ENCODE data around the gene GALR2. TPM values are rescaled to one million over a fixed set of nuclear protein-coding genes. Genes with fewer than 3 reads are reported as not detected.
A peak's percentile ranks its signal among the peaks of the same experiment; 100 is the strongest.

Gene GALR2
- total and polyA plus RNA-seq, 7 donors: 0.05 to 0.22 (median 0.14) TPM; not detected in 3

- ATAC-seq: no peak
- WGBS, 3 donors: 86 to 89% (median 88%) methylated on average over 19 to 24 of the region's 24 CpGs
- intact Hi-C loops (cut with DNase I): loop anchor here (2.0 to 5.0 kb wide), 2 partner anchors 58 to 175 kb away; no protein-coding TSS in a partner anchor
- DNase-seq: peak in 1 of 2 donors; percentile 47
- TF ChIP-seq CTCF (IDR thresholded peaks at IDR 0.05): no peak
- Histone ChIP-seq H3K9me3 (no peaks in the 10 kb centered on the region), H3K4me1 (no peaks in the 10 kb centered on the region), H3K36me3 (ENCODE audit: insufficient read depth in 1 of 2, low read depth in 1 of 2) (no peaks in the 10 kb centered on the region), H3K27ac (no peak overlapping the region), H3K27me3 (ENCODE audit: insufficient read depth in 3 of 3, low read length in 2 of 3) (no peaks in the 10 kb centered on the region), H3K4me3 (no peak overlapping the region)
Observed at GRCh38 chr17:76122431-76123190, 48.0 kb downstream of the GALR2 start.

GRCh38 chr17:76123191-76123499 is 48.6 kb downstream of the GALR2 start:
- Histone ChIP-seq H3K4me3 (no peak overlapping the region), H3K27ac (no peak overlapping the region), H3K36me3 (ENCODE audit: insufficient read depth in 1 of 2, low read depth in 1 of 2) (no peaks in the 10 kb centered on the region), H3K4me1 (no peaks in the 10 kb centered on the region), H3K9me3 (no peaks in the 10 kb centered on the region), H3K27me3 (ENCODE audit: insufficient read depth in 3 of 3, low read length in 2 of 3) (no peaks in the 10 kb centered on the region)
- ATAC-seq: no peak
- no peak for DNase-seq
- TF ChIP-seq CTCF (IDR thresholded peaks at IDR 0.05): no peak
- intact Hi-C loops (cut with DNase I): loop anchor here (2.0 to 5.0 kb wide), 2 partner anchors 58 to 174 kb away; no protein-coding TSS in a partner anchor
- 74 to 87% (median 85%) methylated on average over 5 of the region's 5 CpGs for WGBS, 3 donors

- no peak for ATAC-seq
- no peak for DNase-seq
- Histone ChIP-seq H3K9me3 (no peaks in the 10 kb centered on the region), H3K4me3 (no peak overlapping the region), H3K27ac (no peak overlapping the region), H3K4me1 (no peaks in the 10 kb centered on the region), H3K36me3 (ENCODE audit: insufficient read depth in 1 of 2, low read depth in 1 of 2) (no peaks in the 10 kb centered on the region), H3K27me3 (ENCODE audit: insufficient read depth in 3 of 3, low read length in 2 of 3) (no peaks in the 10 kb centered on the region)
- TF ChIP-seq CTCF (IDR thresholded peaks at IDR 0.05): no peak
- intact Hi-C loops (cut with DNase I): loop anchor here (2.0 to 5.0 kb wide), 2 partner anchors 57 to 173 kb away; no protein-coding TSS in a partner anchor
- 67 to 83% (median 79%) methylated on average over 9 of the region's 9 CpGs for WGBS, 3 donors
Observed at GRCh38 chr17:76123749-76124581, 49.4 kb downstream of the GALR2 start.

GRCh38 chr17:76124582-76125390 is 50.2 kb downstream of the GALR2 start:
- TF ChIP-seq CTCF (IDR thresholded peaks at IDR 0.05): no peak
- H3K4me1 ChIP-seq: no peaks in the 10 kb centered on the region
- ATAC-seq (no peak), DNase-seq (no peak)
- 80 to 89% (median 87%) methylated on average over 21 to 22 of the region's 22 CpGs for WGBS, 3 donors
- H3K4me3 ChIP-seq: no peak overlapping the region
- H3K27ac ChIP-seq: no peak overlapping the region
- no peaks in the 10 kb centered on the region for H3K27me3 ChIP-seq (ENCODE audit: insufficient read depth in 3 of 3, low read length in 2 of 3)
- no peaks in the 10 kb centered on the region for H3K36me3 ChIP-seq (ENCODE audit: insufficient read depth in 1 of 2, low read depth in 1 of 2)
- intact Hi-C loops (cut with DNase I): loop anchor here in 1 of 2 donors (5.0 kb wide), 1 partner anchor 173 kb away; no protein-coding TSS in a partner anchor
- no peaks in the 10 kb centered on the region for H3K9me3 ChIP-seq
